Fibroblast of skin of left biceps (primary cell): ENCODE measurements around the gene RBM18.

Experiments used
- DNase-seq, 2 experiments: peaks; one replicate each; pipeline ENCODE4 v3.0.0-alpha.2; 2013; ENCODE audit warnings: low read depth in 2 of 2

RBM18 gene

GRCh38 chr9:122264360-122265148 lies at the start of gene RBM18, which contains the start of gene MRRF:
RBM18 (minus strand) TSS chr9:122264840; CDS start chr9:122261492, 3,348 bp downstream.
MRRF (plus strand) TSS chr9:122264882; CDS start chr9:122270892, 6,010 bp downstream.
- DNase-seq, result peak; percentile 56 to 66

- no peak for DNase-seq
These were observed 49.5 kb upstream of the RBM18 start for GRCh38 chr9:122314165-122314564.

- DNase-seq, result no peak
These were observed 45.2 kb upstream of the RBM18 start for GRCh38 chr9:122309861-122310260.

- DNase-seq, result no peak
These were observed 43.3 kb upstream of the RBM18 start for GRCh38 chr9:122307925-122308324.

- DNase-seq, result no peak
These were observed 42.4 kb upstream of the RBM18 start for GRCh38 chr9:122307061-122307460.

- no peak for DNase-seq
These were observed 37.8 kb upstream of the RBM18 start for GRCh38 chr9:122302237-122303093.

- DNase-seq, result no peak
These were observed 32.9 kb upstream of the RBM18 start for GRCh38 chr9:122297512-122297911.

GRCh38 chr9:122294531-122294930 lies 29.9 kb upstream of the RBM18 start:
- DNase-seq, result no peak

- no peak for DNase-seq
These were observed 26.8 kb upstream of the RBM18 start for GRCh38 chr9:122291458-122291857.

- DNase-seq, result no peak
These were observed 22.6 kb upstream of the RBM18 start for GRCh38 chr9:122287214-122287720.

- no peak for DNase-seq
These were observed 22.1 kb upstream of the RBM18 start for GRCh38 chr9:122286764-122287163.

- no peak for DNase-seq
These were observed 16.7 kb upstream of the RBM18 start for GRCh38 chr9:122281368-122281767.

GRCh38 chr9:122277285-122277897 lies 12.8 kb upstream of the RBM18 start:
- DNase-seq, result no peak

GRCh38 chr9:122276096-122276495 lies 11.5 kb upstream of the RBM18 start:
- DNase-seq, result no peak

- no peak for DNase-seq
These were observed 9.4 kb upstream of the RBM18 start for GRCh38 chr9:122274055-122274454.

- no peak for DNase-seq
These were observed 3.6 kb upstream of the RBM18 start for GRCh38 chr9:122268041-122268814.

- DNase-seq, result no peak
These were observed 692 bp upstream of the RBM18 start for GRCh38 chr9:122265149-122265915.

- no peak for DNase-seq
These were observed 816 bp downstream of the RBM18 start for GRCh38 chr9:122263699-122264349.

GRCh38 chr9:122262073-122262472 lies 2.6 kb downstream of the RBM18 start:
- no peak for DNase-seq

- peak in 1 of 2 experiments; percentile 9 for DNase-seq
These were observed 3.2 kb downstream of the RBM18 start for GRCh38 chr9:122261469-122261881.
